Heart left ventricle (tissue), 16 donors: ENCODE data around the gene ADAMTS20. TPM values are rescaled to one million over a fixed set of nuclear protein-coding genes. Genes with fewer than 3 reads are reported as not detected.

ENCODE experiments used
- ATAC-seq, 4 donors: fragments of 200-7000 bp; cut with Tn5 transposase; one replicate each; pipeline ENCODE4 v1.9.1; 2020 to 2022; ENCODE audit warnings: moderate library complexity in 4 of 4, mild to moderate bottlenecking in 3 of 4, moderate number of reproducible peaks in 1 of 4
- DNase-seq, 5 donors: peaks; one replicate each; pipeline ENCODE4 v3.0.0-alpha.2; 2020
- H3K27ac ChIP-seq, 12 donors: fragments of 200-600 bp; sonication (generic) in 4 of 12; one replicate each; pipeline versions ENCODE4 v1.5.0 to v1.8.0; 2016 to 2022; ENCODE audit warnings: mild to moderate bottlenecking in 2 of 12
- H3K27me3 ChIP-seq, 9 donors: fragments of 200-600 bp; sonication (generic) in 2 of 9; one replicate each; pipeline versions ENCODE4 v1.5.1 to v1.8.0; 2016 to 2022; ENCODE audit warnings: mild to moderate bottlenecking in 3 of 9
- H3K36me3 ChIP-seq, 9 donors: fragments of 200-600 bp; sonication (generic) in 2 of 9; one replicate each; pipeline versions ENCODE4 v1.5.0 to v1.8.0; 2018 to 2022; ENCODE audit warnings: mild to moderate bottlenecking in 2 of 9
- H3K4me1 ChIP-seq, 12 donors: fragments of 200-600 bp; sonication (generic) in 4 of 12; one replicate each; pipeline versions ENCODE4 v1.5.0 to v1.8.0; 2016 to 2022; ENCODE audit warnings: mild to moderate bottlenecking in 3 of 12
- H3K4me3 ChIP-seq, 12 donors: fragments of 200-600 bp; sonication (generic) in 4 of 12; one replicate each; pipeline versions ENCODE4 v1.5.0 to v1.8.0; 2017 to 2022; ENCODE audit warnings: mild to moderate bottlenecking in 9 of 12, moderate library complexity in 4 of 12
- H3K9me3 ChIP-seq, 12 donors: fragments of 200-600 bp; sonication (generic) in 4 of 12; one replicate each; pipeline versions ENCODE4 v1.5.0 to v1.8.0; 2016 to 2022; ENCODE audit warnings: mild to moderate bottlenecking in 1 of 12
- POLR2A ChIP-seq, 2 donors: fragments of 450-650 bp; IDR thresholded peaks; one replicate each; pipeline ENCODE4 v1.6.1; 2017; ENCODE audit warnings: antibody characterized with exemption in 2 of 2, mild to moderate bottlenecking in 2 of 2, moderate library complexity in 2 of 2
- WGBS, 4 donors: extraction: QIAGEN DNeasy Blood & Tissue Kit in 2 of 4; methylation state at CpG; one replicate each; pipeline versions ENCODE4 v1.1.5 to v1.1.7; 2013 to 2018; 5-methylcytosine and 5-hydroxymethylcytosine counted together
- intact Hi-C, 10 donors: fragments of 100-400 bp; cut with DNase I; formaldehyde crosslinking; loops; one replicate each; pipeline versions ENCODE4 v1.11.1 to v1.14.2; 2022
- polyA plus RNA-seq, 2 donors: library from polyadenylated mRNA; stranded (reverse); fragments of 200-250 nt; gene quantifications; one replicate each; pipeline ENCODE4 v1.2.3, GENCODE V29; 2013
- total RNA-seq, 9 donors: library from RNA; depleted of rRNA in 2 of 9; stranded (reverse); fragments of >200 nt in 2 of 9; fragmentation: NEBNext Ultra II Directional in 3 of 9; extraction: Animal tissue kit (Norgen Biotek cat#: 25700) in 3 of 9; gene quantifications; one replicate each; pipeline versions ENCODE4 v1.1.0 to v1.2.4, GENCODE V29; 2016 to 2023
- TF ChIP-seq, protein P1 (sequence below), 12 donors: fragments of 200-600 bp; sonication (generic) in 4 of 12; IDR thresholded peaks; one replicate each; pipeline versions ENCODE4 v1.5.0 to v1.8.0; 2018 to 2022; ENCODE audit warnings: antibody characterized with exemption in 12 of 12, mild to moderate bottlenecking in 5 of 12
- donor health status: ischemic (EF 13 %, LVEDD 7.1; RV severe dilation, severe dysfunction).
- donor health status: healthy with polysubstance abuse.
- donor health status: DM: no; HTN: yes; CAD: no.
- donor health status: DM: no; HTN: no; CAD: no.
- donor health status: ischemic (EF 25% LVEDD 6.9; RV normal size, moderate dysfunction).
- donor health status: ischemic (EF 25% LVEDD 5.7; RV mildly dilated, moderate dysfunction).
- donor health status: healthy.
- donor health status: DM: yes; HTN: yes; CAD: no.
- donor health status: ischemic (EF 35%, LVEDD 5.7; RV mildly dilated, moderate dysfunction).
- donor health status: nonischemic (EF 11% LVEDD 7.7; RV severe dilation, severe dysfunction).
- donor health status: DM: yes; HTN: yes; CAD: no.
- donor health status: PGD.
- donor health status: ischemic (EF 29% LVEDD 5.4; RV normal size, mild dysfunction).
- donor health status: nonischemic (EF 23%, LVEDD 6.1; RV moderate dilation, normal function).

Gene ADAMTS20
- total and polyA plus RNA-seq, 11 donors = 0.05 TPM; not detected in 10

DNA sequence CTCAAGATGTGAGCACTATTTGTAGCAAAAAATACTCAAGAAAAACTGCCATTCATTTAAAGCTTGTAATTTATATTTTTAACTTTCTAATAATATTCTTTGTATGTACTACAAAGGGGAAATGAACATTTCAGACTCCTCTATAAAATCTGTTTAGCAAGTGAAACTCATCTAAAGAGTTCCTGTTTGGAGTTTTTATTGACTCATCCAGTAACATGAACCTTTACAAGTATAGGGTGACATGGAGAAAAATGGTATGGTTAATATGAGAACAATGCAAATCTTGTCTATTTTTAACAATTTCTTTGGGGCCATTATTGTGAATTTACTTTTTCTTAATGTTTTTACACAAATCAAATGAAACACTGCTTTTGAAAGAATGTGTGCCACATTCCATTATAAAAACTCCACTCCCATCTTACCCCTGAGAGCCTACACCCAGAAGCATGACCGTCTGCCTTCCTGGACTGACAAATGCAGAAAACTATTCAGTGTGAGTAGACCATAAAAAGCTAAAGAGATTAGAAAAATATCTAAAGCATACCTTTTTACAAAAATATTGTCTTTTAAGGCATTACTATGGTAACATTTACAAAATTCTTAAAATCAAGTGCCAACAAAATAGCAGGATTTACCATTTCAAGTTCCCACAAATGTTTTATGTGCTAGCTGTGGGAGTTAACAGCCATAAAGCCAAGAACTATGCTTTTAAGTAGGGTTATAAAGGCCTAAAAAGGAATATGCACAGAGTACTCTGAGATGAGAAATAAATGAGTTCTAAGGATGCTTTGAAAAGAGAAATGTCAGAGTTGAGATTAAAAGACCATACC is 144.0 kb downstream of the ADAMTS20 start:
- no peaks in the 10 kb centered on the region for H3K27me3 ChIP-seq
- ATAC-seq = no peak
- H3K27ac ChIP-seq = no peak overlapping the region
- DNase-seq = no peak
- no peaks in the 10 kb centered on the region for H3K4me1 ChIP-seq
- intact Hi-C loops = no loop called here
- H3K36me3 ChIP-seq = no peaks in the 10 kb centered on the region
- no peak overlapping the region for H3K4me3 ChIP-seq
- whole genome bisulfite sequencing, 4 donors = 46 to 61% (median 53%) methylated on average over 1 of the region's 1 CpG
- TF ChIP-seq, protein P1, sequence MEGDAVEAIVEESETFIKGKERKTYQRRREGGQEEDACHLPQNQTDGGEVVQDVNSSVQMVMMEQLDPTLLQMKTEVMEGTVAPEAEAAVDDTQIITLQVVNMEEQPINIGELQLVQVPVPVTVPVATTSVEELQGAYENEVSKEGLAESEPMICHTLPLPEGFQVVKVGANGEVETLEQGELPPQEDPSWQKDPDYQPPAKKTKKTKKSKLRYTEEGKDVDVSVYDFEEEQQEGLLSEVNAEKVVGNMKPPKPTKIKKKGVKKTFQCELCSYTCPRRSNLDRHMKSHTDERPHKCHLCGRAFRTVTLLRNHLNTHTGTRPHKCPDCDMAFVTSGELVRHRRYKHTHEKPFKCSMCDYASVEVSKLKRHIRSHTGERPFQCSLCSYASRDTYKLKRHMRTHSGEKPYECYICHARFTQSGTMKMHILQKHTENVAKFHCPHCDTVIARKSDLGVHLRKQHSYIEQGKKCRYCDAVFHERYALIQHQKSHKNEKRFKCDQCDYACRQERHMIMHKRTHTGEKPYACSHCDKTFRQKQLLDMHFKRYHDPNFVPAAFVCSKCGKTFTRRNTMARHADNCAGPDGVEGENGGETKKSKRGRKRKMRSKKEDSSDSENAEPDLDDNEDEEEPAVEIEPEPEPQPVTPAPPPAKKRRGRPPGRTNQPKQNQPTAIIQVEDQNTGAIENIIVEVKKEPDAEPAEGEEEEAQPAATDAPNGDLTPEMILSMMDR (IDR thresholded peaks at IDR 0.05) = no peak
- no peak for TF ChIP-seq POLR2A (IDR thresholded peaks at IDR 0.05)
- no peaks in the 10 kb centered on the region for H3K9me3 ChIP-seq

DNA sequence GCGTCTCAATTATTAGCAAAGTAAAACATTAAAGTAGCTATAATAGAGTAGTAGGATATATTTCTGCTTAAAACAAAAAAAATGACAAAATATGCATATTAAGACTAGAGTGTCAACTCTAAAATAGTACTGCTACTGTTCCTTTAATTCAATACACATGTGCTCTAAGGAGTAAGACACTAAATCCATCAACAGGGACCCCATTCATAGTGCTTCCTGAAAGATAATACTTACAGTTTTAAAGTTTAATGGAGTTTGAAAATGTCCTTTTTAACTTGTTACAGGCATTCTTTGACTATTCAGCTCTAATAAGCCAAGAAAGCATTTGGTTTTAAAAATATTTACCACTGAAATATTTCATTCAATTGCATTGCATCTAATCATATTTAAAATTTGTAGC is 145.2 kb downstream of the ADAMTS20 start:
- no peak for ATAC-seq
- no peaks in the 10 kb centered on the region for H3K9me3 ChIP-seq

DNA sequence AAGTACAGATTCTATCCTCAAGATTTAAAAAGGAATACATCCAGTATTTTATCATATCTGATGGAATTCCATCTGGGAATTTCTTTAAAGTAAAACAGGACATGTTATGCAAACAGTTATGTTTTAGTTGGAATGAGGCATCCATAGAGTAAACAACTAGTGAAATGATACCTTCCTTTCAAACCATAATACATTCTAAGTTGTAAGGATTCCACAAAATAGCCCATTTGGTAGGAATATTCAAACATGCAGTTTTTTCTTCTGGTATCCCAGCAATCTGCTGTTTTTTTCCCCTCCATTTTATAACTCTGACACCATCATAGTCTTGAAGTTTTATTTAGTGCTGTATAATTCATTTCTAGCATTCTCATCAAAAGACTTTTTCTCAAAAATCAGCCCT is 149.6 kb downstream of the ADAMTS20 start:
- no peak for DNase-seq
- intact Hi-C loops = no loop called here
- H3K4me1 ChIP-seq = no peaks in the 10 kb centered on the region
- no peak overlapping the region for H3K4me3 ChIP-seq
- no peak overlapping the region for H3K27ac ChIP-seq
- H3K9me3 ChIP-seq = no peaks in the 10 kb centered on the region
- TF ChIP-seq POLR2A (IDR thresholded peaks at IDR 0.05) = no peak
- TF ChIP-seq, protein P1 (IDR thresholded peaks at IDR 0.05) = no peak
- ATAC-seq = no peak
- H3K27me3 ChIP-seq = no peaks in the 10 kb centered on the region
- H3K36me3 ChIP-seq = no peaks in the 10 kb centered on the region

More for the DNA sequence above, 145.2 kb downstream of the ADAMTS20 start:
- Histone ChIP-seq H3K4me3 (no peak overlapping the region), H3K36me3 (no peaks in the 10 kb centered on the region), H3K27me3 (no peaks in the 10 kb centered on the region), H3K27ac (no peak overlapping the region), H3K4me1 (no peaks in the 10 kb centered on the region)
- 90 to 92% (median 92%) methylated on average over 1 of the region's 1 CpG for WGBS, 4 donors
- no peak for DNase-seq
- TF ChIP-seq, protein P1 (IDR thresholded peaks at IDR 0.05) = no peak
- TF ChIP-seq POLR2A (IDR thresholded peaks at IDR 0.05) = no peak
- intact Hi-C loops = no loop called here

DNA sequence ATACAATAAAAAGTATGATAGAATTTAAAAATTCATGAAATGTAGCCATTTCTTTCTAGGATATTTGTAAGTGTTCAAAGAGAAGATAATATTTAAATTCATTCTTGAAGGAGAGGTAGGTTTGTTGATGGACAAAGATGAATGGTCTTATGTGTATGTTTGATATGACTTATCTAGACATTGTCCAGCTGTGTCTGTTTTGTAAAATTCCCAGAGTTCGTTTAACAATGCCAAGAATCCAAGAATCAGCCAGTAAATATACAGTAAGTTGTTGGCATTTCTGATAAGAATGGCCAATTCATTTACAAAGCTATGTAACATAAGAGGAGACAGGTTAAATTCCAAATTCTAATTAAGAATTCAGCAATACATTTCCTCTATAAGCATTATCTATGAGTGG is 150.9 kb downstream of the ADAMTS20 start:
- intact Hi-C loops = no loop called here

More for the DNA sequence above, 150.9 kb downstream of the ADAMTS20 start:
- no peak for TF ChIP-seq POLR2A (IDR thresholded peaks at IDR 0.05)
- TF ChIP-seq, protein P1 (IDR thresholded peaks at IDR 0.05) = no peak
- DNase-seq (no peak), ATAC-seq (no peak)
- no peak overlapping the region for H3K27ac ChIP-seq
- no peak overlapping the region for H3K4me3 ChIP-seq
- H3K4me1 ChIP-seq = no peaks in the 10 kb centered on the region
- H3K9me3 ChIP-seq = no peaks in the 10 kb centered on the region
- H3K27me3 ChIP-seq = no peaks in the 10 kb centered on the region
- WGBS, 4 donors = 10 to 15% (median 11%) methylated on average over 1 of the region's 1 CpG
- H3K36me3 ChIP-seq = no peaks in the 10 kb centered on the region
